HEK293 (cell line): ENCODE measurements around the gene SLC27A2.

ENCODE experiments used
- CTCF ChIA-PET: fragments of 350-600 bp; formaldehyde crosslinking; extraction: SDS; loops from one replicate; lab custom pipeline; 2021; ENCODE audit warnings: antibody characterized with exemption; lab: Yijun Ruan, JAX
- POLR2A ChIA-PET: fragments of 300-600 bp; formaldehyde crosslinking; extraction: SDS; loops from one replicate; lab custom pipeline; 2020; ENCODE audit warnings: antibody characterized with exemption, inconsistent platforms; lab: Yijun Ruan, JAX
- H3K27ac ChIP-seq: fragments of 200-500 bp; sonication (Bioruptor generic); 2 replicates; pipeline ENCODE4 v1.5.1; 2014; ENCODE audit warnings: low read depth, low read length, control low read depth, inconsistent platforms; ENCODE audit errors: extremely low read depth
- H3K36me3 ChIP-seq, 2 experiments: fragments of 200-500 bp in 1 of 2; sonication (Bioruptor generic) in 1 of 2; 1 replicate in 1 of 2; 2 replicates in 1 of 2; pipeline ENCODE4 v1.5.1; 2014 to 2017; ENCODE audit warnings: inconsistent platforms in 2 of 2, low read length in 2 of 2; ENCODE audit not compliant: control insufficient read depth in 2 of 2, insufficient read depth in 1 of 2
- H3K4me1 ChIP-seq: fragments of 200-500 bp; sonication (Bioruptor generic); 2 replicates; pipeline ENCODE4 v1.5.1; 2014; ENCODE audit warnings: mild to moderate bottlenecking, low read length, inconsistent platforms; ENCODE audit not compliant: control insufficient read depth, insufficient read depth
- H3K4me3 ChIP-seq: 2 replicates; pipeline ENCODE4 v1.5.1; 2011; ENCODE audit warnings: low read depth, mild to moderate bottlenecking, control low read depth, low read length, moderate library complexity
- H3K9me3 ChIP-seq: fragments of 200-500 bp; sonication (Bioruptor generic); 2 replicates; pipeline ENCODE4 v1.5.1; 2014; ENCODE audit warnings: low read depth, low read length, inconsistent platforms; ENCODE audit not compliant: control insufficient read depth, insufficient read depth
- ATF2 ChIP-seq: fragments of 450-650 bp; formaldehyde crosslinking; IDR thresholded peaks from 2 replicates; pipeline ENCODE4 v1.5.1; 2016; ENCODE audit warnings: missing biosample characterization, missing genetic modification characterization, low read depth
- KLF16 ChIP-seq: fragments of 450-650 bp; formaldehyde crosslinking; IDR thresholded peaks from 2 replicates; pipeline ENCODE4 v1.5.1; 2017; ENCODE audit warnings: missing biosample characterization, missing genetic modification characterization
- MZF1 ChIP-seq: fragments of 450-650 bp; formaldehyde crosslinking; IDR thresholded peaks from 2 replicates; pipeline ENCODE4 v1.5.1; 2017; ENCODE audit warnings: missing biosample characterization, missing genetic modification characterization, borderline replicate concordance
- OSR2 ChIP-seq: fragments of 450-650 bp; formaldehyde crosslinking; IDR thresholded peaks from 2 replicates; pipeline ENCODE4 v1.5.1; 2016; ENCODE audit warnings: missing biosample characterization, missing genetic modification characterization
- SP2 ChIP-seq: fragments of 450-650 bp; formaldehyde crosslinking; IDR thresholded peaks from 2 replicates; pipeline ENCODE4 v1.5.1; 2016; ENCODE audit warnings: missing biosample characterization, missing genetic modification characterization
- ZBTB49 ChIP-seq: fragments of 450-650 bp; formaldehyde crosslinking; IDR thresholded peaks from 2 replicates; pipeline ENCODE4 v1.5.1; 2016; ENCODE audit warnings: missing biosample characterization, missing genetic modification characterization, low read depth
- ZNF132 ChIP-seq: fragments of 450-650 bp; formaldehyde crosslinking; IDR thresholded peaks from 2 replicates; pipeline ENCODE4 v1.5.1; 2017; ENCODE audit warnings: missing biosample characterization, missing genetic modification characterization, borderline replicate concordance
- ZNF157 ChIP-seq: fragments of 450-650 bp; formaldehyde crosslinking; IDR thresholded peaks from 2 replicates; pipeline ENCODE4 v1.5.1; 2016; ENCODE audit warnings: missing biosample characterization, missing genetic modification characterization
- ZNF184 ChIP-seq: fragments of 450-650 bp; IDR thresholded peaks from 2 replicates; pipeline ENCODE4 v1.5.1; 2018; ENCODE audit warnings: missing biosample characterization, mild to moderate bottlenecking, missing genetic modification characterization
- ZNF221 ChIP-seq: fragments of 450-650 bp; formaldehyde crosslinking; IDR thresholded peaks from 2 replicates; pipeline ENCODE4 v1.5.1; 2017; ENCODE audit warnings: missing biosample characterization, missing genetic modification characterization, borderline replicate concordance
- ZNF223 ChIP-seq: fragments of 450-650 bp; formaldehyde crosslinking; IDR thresholded peaks from 2 replicates; pipeline ENCODE4 v1.5.1; 2016; ENCODE audit warnings: missing biosample characterization, missing genetic modification characterization
- ZNF266 ChIP-seq: fragments of 450-650 bp; formaldehyde crosslinking; IDR thresholded peaks from 2 replicates; pipeline ENCODE4 v1.5.1; 2016; ENCODE audit warnings: missing biosample characterization, missing genetic modification characterization, low read depth
- ZNF280D ChIP-seq: fragments of 450-650 bp; formaldehyde crosslinking; IDR thresholded peaks from 2 replicates; pipeline ENCODE4 v1.5.1; 2016; ENCODE audit warnings: missing biosample characterization, missing genetic modification characterization
- ZNF560 ChIP-seq: fragments of 450-650 bp; formaldehyde crosslinking; IDR thresholded peaks from 2 replicates; pipeline ENCODE4 v1.5.1; 2017; ENCODE audit warnings: missing biosample characterization, missing genetic modification characterization, borderline replicate concordance
- ZNF623 ChIP-seq: fragments of 450-650 bp; formaldehyde crosslinking; IDR thresholded peaks from 2 replicates; pipeline ENCODE4 v1.5.1; 2016; ENCODE audit warnings: missing biosample characterization, missing genetic modification characterization
- ZNF791 ChIP-seq: fragments of 450-650 bp; formaldehyde crosslinking; IDR thresholded peaks from 2 replicates; pipeline ENCODE4 v1.5.1; 2016; ENCODE audit warnings: missing biosample characterization, missing genetic modification characterization
- ZNF837 ChIP-seq: fragments of 450-650 bp; formaldehyde crosslinking; IDR thresholded peaks from 2 replicates; pipeline ENCODE4 v1.5.1; 2016; ENCODE audit warnings: missing biosample characterization, missing genetic modification characterization
- ZSCAN18 ChIP-seq: fragments of 450-650 bp; formaldehyde crosslinking; IDR thresholded peaks from 2 replicates; pipeline ENCODE4 v1.5.1; 2016; ENCODE audit warnings: missing biosample characterization, missing genetic modification characterization
- ZSCAN23 ChIP-seq: fragments of 450-650 bp; formaldehyde crosslinking; IDR thresholded peaks from 2 replicates; pipeline ENCODE4 v1.5.1; 2016; ENCODE audit warnings: missing biosample characterization, missing genetic modification characterization

Gene SLC27A2

GRCh38 chr15:50267577-50267976, 85.6 kb downstream of the SLC27A2 start:
- POLR2A ChIA-PET = no interaction called here
- no peaks in the 10 kb centered on the region for H3K36me3 ChIP-seq
- peak; percentile 91 for TF ChIP-seq ZNF184
- TF ChIP-seq ZSCAN23 (tag by site-specific recombination) = no peak
- no peaks in the 10 kb centered on the region for H3K9me3 ChIP-seq
- H3K4me3 ChIP-seq = no peak overlapping the region
- no peaks in the 10 kb centered on the region for H3K4me1 ChIP-seq
- CTCF ChIA-PET = no interaction called here
- H3K27ac ChIP-seq = no peak overlapping the region

GRCh38 chr15:50275091-50275490, 93.1 kb downstream of the SLC27A2 start:
- Histone ChIP-seq H3K4me3 (no peak overlapping the region), H3K4me1 (no peaks in the 10 kb centered on the region), H3K27ac (no peak overlapping the region), H3K9me3 (no peaks in the 10 kb centered on the region), H3K36me3 (no peaks in the 10 kb centered on the region; a peak in 1 of 3 replicates)
- TF ChIP-seq ZNF223 (tag by site-specific recombination) (no peak), ZNF132 (tag by site-specific recombination) (no peak), SP2 (no peak)
- ChIA-PET POLR2A (no interaction called here), CTCF (no interaction called here)

- H3K4me3 ChIP-seq = no peak overlapping the region
- TF ChIP-seq ATF2 (no peak), ZNF266 (no peak), ZNF791 (tag by site-specific recombination) (no peak)
- no peaks in the 10 kb centered on the region for H3K9me3 ChIP-seq
- no peak overlapping the region for H3K27ac ChIP-seq
- ChIA-PET POLR2A (no interaction called here), CTCF (no interaction called here)
- H3K36me3 ChIP-seq = no peaks in the 10 kb centered on the region; a peak in 1 of 3 replicates
- H3K4me1 ChIP-seq = no peaks in the 10 kb centered on the region
These were observed 93.9 kb downstream of the SLC27A2 start for GRCh38 chr15:50275908-50276307.

GRCh38 chr15:50277370-50277769, 95.4 kb downstream of the SLC27A2 start:
- TF ChIP-seq ZSCAN18 (tag by site-specific recombination) (no peak), ZNF157 (tag by site-specific recombination) (no peak), ZNF837 (no peak), ZNF560 (tag by site-specific recombination) (no peak), ZNF280D (tag by site-specific recombination) (no peak), ZNF623 (no peak), ZBTB49 (tag by site-specific recombination) (no peak), OSR2 (no peak), ZNF221 (tag by site-specific recombination) (no peak), KLF16 (tag by site-specific recombination) (no peak), MZF1 (no peak)
- CTCF ChIA-PET = no interaction called here
- POLR2A ChIA-PET = no interaction called here
- Histone ChIP-seq H3K27ac (no peak overlapping the region), H3K9me3 (no peaks in the 10 kb centered on the region), H3K36me3 (no peaks in the 10 kb centered on the region; a peak in 1 of 3 replicates), H3K4me3 (no peak overlapping the region), H3K4me1 (no peaks in the 10 kb centered on the region)
